ENCODE results near the gene APOD. TPM values are rescaled to one million over a fixed set of nuclear protein-coding genes. Genes with fewer than 3 reads are reported as not detected.
"Not testable (repeated sequence)": the region's sequence is repeated elsewhere in the genome, so short reads cannot be mapped to it uniquely, and the experiment has no call there.

Gene APOD
- total RNA-seq, 1 donor from 2014 or later, result not detected

DNA sequence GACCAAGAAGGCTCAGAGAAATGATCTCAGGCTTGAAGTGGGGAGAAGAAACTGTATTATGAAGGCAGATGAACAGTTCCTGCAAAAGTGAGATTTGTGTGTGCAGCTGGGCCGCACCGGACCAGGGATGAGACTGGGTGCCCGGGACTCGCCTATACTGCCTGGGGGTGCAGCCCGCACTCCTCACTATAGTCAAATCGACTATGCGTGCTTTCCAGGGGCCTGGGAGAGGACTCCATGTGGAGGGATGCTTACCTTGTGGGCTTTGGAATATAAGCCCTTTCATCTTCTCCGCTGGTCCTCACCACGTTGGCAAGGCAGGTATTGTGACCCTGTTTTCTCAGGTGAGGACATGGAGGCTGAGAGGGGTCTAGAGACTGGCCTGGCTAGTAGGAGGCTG, 32.9 kb upstream of the APOD start:
- TF ChIP-seq, protein P1, sequence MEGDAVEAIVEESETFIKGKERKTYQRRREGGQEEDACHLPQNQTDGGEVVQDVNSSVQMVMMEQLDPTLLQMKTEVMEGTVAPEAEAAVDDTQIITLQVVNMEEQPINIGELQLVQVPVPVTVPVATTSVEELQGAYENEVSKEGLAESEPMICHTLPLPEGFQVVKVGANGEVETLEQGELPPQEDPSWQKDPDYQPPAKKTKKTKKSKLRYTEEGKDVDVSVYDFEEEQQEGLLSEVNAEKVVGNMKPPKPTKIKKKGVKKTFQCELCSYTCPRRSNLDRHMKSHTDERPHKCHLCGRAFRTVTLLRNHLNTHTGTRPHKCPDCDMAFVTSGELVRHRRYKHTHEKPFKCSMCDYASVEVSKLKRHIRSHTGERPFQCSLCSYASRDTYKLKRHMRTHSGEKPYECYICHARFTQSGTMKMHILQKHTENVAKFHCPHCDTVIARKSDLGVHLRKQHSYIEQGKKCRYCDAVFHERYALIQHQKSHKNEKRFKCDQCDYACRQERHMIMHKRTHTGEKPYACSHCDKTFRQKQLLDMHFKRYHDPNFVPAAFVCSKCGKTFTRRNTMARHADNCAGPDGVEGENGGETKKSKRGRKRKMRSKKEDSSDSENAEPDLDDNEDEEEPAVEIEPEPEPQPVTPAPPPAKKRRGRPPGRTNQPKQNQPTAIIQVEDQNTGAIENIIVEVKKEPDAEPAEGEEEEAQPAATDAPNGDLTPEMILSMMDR (IDR thresholded peaks at IDR 0.05; ENCODE audit: partially characterized antibody, unreplicated experiment), result no peak
- H3K9me3 Mint-ChIP-seq (ENCODE audit: unreplicated experiment), result no peaks in the 10 kb centered on the region
- no peak overlapping the region for H3K4me3 Mint-ChIP-seq (ENCODE audit: unreplicated experiment)
- H3K27me3 Mint-ChIP-seq (ENCODE audit: unreplicated experiment), result peaks cover 2% of the 10 kb centered on the region
- DNase-seq, result no peak
- H3K27ac Mint-ChIP-seq (ENCODE audit: unreplicated experiment), result no peak overlapping the region
- no peaks in the 10 kb centered on the region for H3K36me3 Mint-ChIP-seq (ENCODE audit: unreplicated experiment)
- no peaks in the 10 kb centered on the region for H3K4me1 Mint-ChIP-seq (ENCODE audit: low read depth, unreplicated experiment)

DNA sequence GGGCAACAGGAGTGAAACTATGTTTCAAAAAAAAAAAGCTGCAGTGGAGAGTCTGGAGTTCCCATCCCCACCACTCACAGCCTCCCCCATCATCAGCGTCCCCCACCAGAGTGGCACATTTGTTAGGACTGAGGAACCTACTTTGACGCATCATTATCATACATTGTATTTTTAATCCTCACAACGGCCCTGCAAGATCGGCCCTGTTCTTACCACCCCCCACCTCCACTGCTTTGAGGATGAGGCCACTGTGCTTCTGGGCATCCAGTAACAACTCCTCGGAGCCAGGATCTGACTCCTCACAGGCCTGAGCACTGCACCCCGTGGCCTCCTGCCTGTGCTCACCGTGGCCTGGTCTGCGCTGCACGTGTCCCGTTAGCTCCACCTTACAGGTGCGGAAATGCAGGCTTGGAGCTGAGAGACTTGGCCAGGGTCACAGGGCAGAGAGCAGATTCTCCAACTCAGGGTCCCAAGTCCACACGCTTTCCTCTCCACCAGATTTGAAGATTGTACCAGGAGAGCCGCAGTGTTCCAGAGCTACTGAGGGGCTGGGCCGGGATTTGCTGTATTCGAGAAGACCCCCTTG, 32.3 kb upstream of the APOD start:
- not testable (repeated sequence) for H3K36me3 Mint-ChIP-seq (ENCODE audit: unreplicated experiment); H3K9me3 Mint-ChIP-seq (ENCODE audit: unreplicated experiment); H3K27me3 Mint-ChIP-seq (ENCODE audit: unreplicated experiment); DNase-seq; H3K27ac Mint-ChIP-seq (ENCODE audit: unreplicated experiment); H3K4me3 Mint-ChIP-seq (ENCODE audit: unreplicated experiment); H3K4me1 Mint-ChIP-seq (ENCODE audit: low read depth, unreplicated experiment)

DNA sequence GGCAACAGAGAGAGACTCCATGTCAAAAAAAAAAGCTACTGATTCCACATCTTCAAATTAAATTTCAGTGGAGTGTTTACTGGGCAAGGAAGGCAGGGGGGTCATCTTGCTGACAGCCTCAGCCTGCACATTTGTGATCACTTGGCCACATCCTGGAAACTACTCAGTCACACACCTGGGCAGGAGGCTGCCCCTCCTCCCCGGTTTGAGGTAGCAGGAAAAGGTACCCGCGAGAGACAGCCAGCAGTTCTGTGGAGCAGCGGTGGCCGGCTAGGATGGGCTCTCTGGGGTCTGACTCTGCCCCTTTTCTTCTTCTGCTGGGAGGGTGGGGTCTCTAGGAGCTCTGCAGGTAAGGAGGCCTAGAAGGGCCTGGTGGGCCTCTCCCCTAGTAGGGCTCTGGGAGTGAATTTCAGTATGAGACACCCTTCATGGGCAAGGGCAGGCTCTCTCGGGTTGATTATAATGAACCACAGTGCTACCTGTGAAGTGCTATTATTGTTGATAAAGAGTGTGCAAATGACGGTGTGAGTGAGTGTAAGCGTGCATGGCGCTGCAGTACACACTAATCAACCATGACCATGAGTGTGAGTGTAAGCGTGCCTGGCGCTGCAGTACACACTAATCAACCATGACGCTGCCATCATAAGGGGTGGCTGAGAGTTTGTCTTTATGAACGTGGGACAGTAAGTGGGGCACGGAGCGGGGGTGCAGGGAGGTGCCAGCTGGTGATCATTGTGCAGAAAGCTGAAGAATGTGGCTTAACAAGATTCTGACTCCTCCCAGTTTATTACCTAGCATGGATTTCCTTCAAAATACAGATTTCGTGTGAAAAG, 31.1 kb upstream of the APOD start:
- not testable (repeated sequence) for H3K9me3 Mint-ChIP-seq (ENCODE audit: unreplicated experiment); DNase-seq; H3K4me1 Mint-ChIP-seq (ENCODE audit: low read depth, unreplicated experiment); H3K27me3 Mint-ChIP-seq (ENCODE audit: unreplicated experiment); H3K4me3 Mint-ChIP-seq (ENCODE audit: unreplicated experiment); H3K27ac Mint-ChIP-seq (ENCODE audit: unreplicated experiment); H3K36me3 Mint-ChIP-seq (ENCODE audit: unreplicated experiment)

GRCh38 chr3:195613468-195614069, 29.8 kb upstream of the APOD start:
- Mint-ChIP-seq H3K4me3 (ENCODE audit: unreplicated experiment) (no peak overlapping the region), H3K4me1 (ENCODE audit: low read depth, unreplicated experiment) (no peaks in the 10 kb centered on the region)

DNA sequence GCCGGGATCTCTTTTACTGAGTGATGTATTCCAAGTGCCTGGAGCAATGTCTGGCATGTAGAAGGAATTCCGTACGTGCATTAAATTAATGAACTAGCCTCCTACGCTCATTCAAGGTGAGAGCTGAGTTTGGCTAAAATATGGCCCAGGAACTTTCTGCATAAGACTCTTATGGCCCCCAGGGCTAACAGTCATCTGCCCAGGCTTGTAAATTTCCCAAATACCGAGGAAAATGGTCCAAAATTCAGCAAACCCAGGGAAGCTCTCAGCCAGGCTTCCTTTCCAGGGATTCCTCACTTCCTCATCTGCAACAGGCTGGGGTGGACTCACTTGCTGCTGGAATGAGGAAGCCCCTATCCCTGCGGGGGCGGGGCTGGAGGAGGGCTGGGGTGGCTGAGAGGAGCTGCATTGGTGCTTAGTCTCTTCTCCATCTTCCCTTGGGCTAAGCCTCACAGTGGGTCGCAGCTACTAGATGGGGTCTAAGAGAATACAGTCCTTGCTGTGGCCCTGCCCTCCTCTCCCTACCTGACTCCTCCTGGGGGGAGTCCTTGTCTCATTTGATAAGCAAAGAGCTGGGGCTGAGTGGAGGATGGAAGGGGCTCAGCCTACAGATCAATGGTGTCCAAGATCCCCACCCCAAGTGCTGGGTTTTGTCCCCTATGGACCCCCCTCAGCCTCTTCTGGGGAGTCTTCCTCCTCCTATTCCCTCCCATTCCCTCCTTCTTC, 28.5 kb upstream of the APOD start:
- peaks cover 13% of the 10 kb centered on the region for H3K36me3 Mint-ChIP-seq (ENCODE audit: unreplicated experiment)
- no peak for DNase-seq
- no peak overlapping the region for H3K4me3 Mint-ChIP-seq (ENCODE audit: unreplicated experiment)
- no peak overlapping the region for H3K27ac Mint-ChIP-seq (ENCODE audit: unreplicated experiment)
- H3K4me1 Mint-ChIP-seq (ENCODE audit: low read depth, unreplicated experiment), result no peaks in the 10 kb centered on the region
- H3K9me3 Mint-ChIP-seq (ENCODE audit: unreplicated experiment), result peaks cover 2% of the 10 kb centered on the region
- TF ChIP-seq, protein P1 (IDR thresholded peaks at IDR 0.05; ENCODE audit: partially characterized antibody, unreplicated experiment), result no peak
- H3K27me3 Mint-ChIP-seq (ENCODE audit: unreplicated experiment), result peaks cover 5% of the 10 kb centered on the region

More at GRCh38 chr3:195613468-195614069, 29.8 kb upstream of the APOD start:
- TF ChIP-seq, protein P1 (IDR thresholded peaks at IDR 0.05; ENCODE audit: partially characterized antibody, unreplicated experiment), result no peak
- DNase-seq, result no peak
- peaks cover 5% of the 10 kb centered on the region for H3K27me3 Mint-ChIP-seq (ENCODE audit: unreplicated experiment)
- H3K27ac Mint-ChIP-seq (ENCODE audit: unreplicated experiment), result no peak overlapping the region
- H3K9me3 Mint-ChIP-seq (ENCODE audit: unreplicated experiment), result no peaks in the 10 kb centered on the region
- H3K36me3 Mint-ChIP-seq (ENCODE audit: unreplicated experiment), result peaks cover 13% of the 10 kb centered on the region
